Calu3 (cell line): ENCODE measurements around the gene KLHDC4. TPM values are rescaled to one million over a fixed set of nuclear protein-coding genes. Genes with fewer than 3 reads are reported as not detected.
A peak's percentile ranks its signal among the peaks of the same experiment; 100 is the strongest.

Experiments
- BruUV-seq: library from RNA; stranded (reverse); fragments of 400-500 nt; replicated peaks from 2 replicates; lab custom pipeline; 2021; lab: Mats Ljungman, UMichigan
- CTCF ChIA-PET: fragments of 300-600 bp; sonication (Branson Sonifier 250); formaldehyde crosslinking; loops from one replicate; lab custom pipeline; 2022; ENCODE audit warnings: antibody characterized with exemption; lab: Charles Lee
- DNase-seq: peaks from one replicate; pipeline ENCODE4 v3.0.0; 2022
- H3K27ac Mint-ChIP-seq: one replicate; pipeline ENCODE4 v1.8.0; 2022; ENCODE audit warnings: mixed read lengths; ENCODE audit not compliant: unreplicated experiment
- H3K27me3 Mint-ChIP-seq: one replicate; pipeline ENCODE4 v1.8.0; 2022; ENCODE audit warnings: mixed read lengths; ENCODE audit not compliant: unreplicated experiment
- H3K36me3 Mint-ChIP-seq: one replicate; pipeline ENCODE4 v1.8.0; 2022; ENCODE audit warnings: mild to moderate bottlenecking, moderate library complexity, mixed read lengths; ENCODE audit not compliant: insufficient read depth, unreplicated experiment
- H3K4me1 Mint-ChIP-seq: one replicate; pipeline ENCODE4 v1.8.0; 2022; ENCODE audit warnings: mild to moderate bottlenecking, low read depth, mixed read lengths; ENCODE audit not compliant: unreplicated experiment
- H3K4me3 Mint-ChIP-seq: one replicate; pipeline ENCODE4 v1.8.0; 2022; ENCODE audit warnings: mild to moderate bottlenecking, low read depth, moderate library complexity, mixed read lengths; ENCODE audit not compliant: unreplicated experiment
- H3K9me3 Mint-ChIP-seq: one replicate; pipeline ENCODE4 v1.8.0; 2022; ENCODE audit warnings: low read depth, mixed read lengths; ENCODE audit not compliant: unreplicated experiment
- CTCF ChIP-seq: fragments of 200-600 bp; IDR thresholded peaks from one replicate; pipeline ENCODE4 v1.8.0; 2022; ENCODE audit warnings: antibody characterized with exemption; ENCODE audit not compliant: unreplicated experiment
- intact Hi-C: fragments of 100-400 bp; cut with micrococcal nuclease; formaldehyde crosslinking; loops from one replicate; pipeline ENCODE4 v1.10.0; 2022; ENCODE audit not compliant: unreplicated experiment
- total RNA-seq: library from RNA; stranded (reverse); gene quantifications from 2 replicates; pipeline ENCODE4 v1.2.3, GENCODE V29; 2022

The KLHDC4 gene
- total RNA-seq, 1 experiment from 2014 or later = 106 TPM

GRCh38 chr16:87703835-87704375 is 61.9 kb downstream of the KLHDC4 start:
- H3K9me3 Mint-ChIP-seq = no peaks in the 10 kb centered on the region
- CTCF ChIA-PET = no interaction called here
- H3K27ac Mint-ChIP-seq = no peak overlapping the region
- intact Hi-C loops = no loop called here
- no peaks in the 10 kb centered on the region for H3K27me3 Mint-ChIP-seq
- BruUV-seq = no TSS peak
- no peaks in the 10 kb centered on the region for H3K4me1 Mint-ChIP-seq
- TF ChIP-seq CTCF = no peak
- H3K4me3 Mint-ChIP-seq = no peak overlapping the region
- H3K36me3 Mint-ChIP-seq = peaks cover 44% of the 10 kb centered on the region
- DNase-seq = no peak

GRCh38 chr16:87703071-87703470 is 62.7 kb downstream of the KLHDC4 start:
- Mint-ChIP-seq H3K27me3 (no peaks in the 10 kb centered on the region), H3K36me3 (peaks cover 42% of the 10 kb centered on the region), H3K27ac (no peak overlapping the region), H3K4me1 (no peaks in the 10 kb centered on the region), H3K4me3 (no peak overlapping the region), H3K9me3 (no peaks in the 10 kb centered on the region)
- CTCF ChIA-PET = no interaction called here
- intact Hi-C loops = no loop called here
- no peak for DNase-seq
- BruUV-seq = no TSS peak
- TF ChIP-seq CTCF = no peak

DNA sequence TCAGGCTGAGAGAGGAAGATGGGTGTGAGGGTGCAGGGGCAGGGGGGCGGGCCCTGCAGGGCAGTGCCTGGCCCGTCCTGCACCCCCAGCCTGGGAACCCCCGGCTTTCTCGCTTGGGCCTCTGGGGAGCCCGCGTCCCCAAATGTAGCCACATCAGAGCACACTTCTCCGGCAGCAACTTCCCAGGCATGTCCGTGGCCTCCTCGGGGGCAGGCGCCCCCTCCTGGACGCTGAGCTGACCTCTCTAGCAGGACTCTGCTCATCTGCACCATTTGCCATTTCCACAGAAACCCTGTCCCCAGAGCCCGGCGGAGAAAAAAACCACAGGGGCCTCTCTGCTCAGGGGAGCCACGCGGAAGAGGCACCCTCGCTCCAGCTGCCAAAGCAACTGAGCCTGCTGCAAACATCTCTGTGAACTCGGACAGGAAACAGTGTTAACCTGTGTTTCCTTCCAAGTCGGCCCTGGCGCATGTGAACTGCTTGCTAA is 63.4 kb downstream of the KLHDC4 start:
- H3K27ac Mint-ChIP-seq = no peak overlapping the region
- BruUV-seq = no TSS peak

GRCh38 chr16:87701505-87701921 is 64.3 kb downstream of the KLHDC4 start:
- CTCF ChIA-PET = no interaction called here
- H3K27me3 Mint-ChIP-seq = no peaks in the 10 kb centered on the region
- no peak overlapping the region for H3K4me3 Mint-ChIP-seq
- intact Hi-C loops = no loop called here
- no peak overlapping the region for H3K27ac Mint-ChIP-seq
- H3K9me3 Mint-ChIP-seq = no peaks in the 10 kb centered on the region
- H3K36me3 Mint-ChIP-seq = peaks cover 43% of the 10 kb centered on the region
- no TSS peak for BruUV-seq
- TF ChIP-seq CTCF = no peak
- H3K4me1 Mint-ChIP-seq = no peaks in the 10 kb centered on the region
- no peak for DNase-seq

More for the DNA sequence above, 63.4 kb downstream of the KLHDC4 start:
- DNase-seq = no peak
- peak; percentile 51 for TF ChIP-seq CTCF
- CTCF ChIA-PET = no interaction called here
- H3K36me3 Mint-ChIP-seq = peaks cover 43% of the 10 kb centered on the region
- no peaks in the 10 kb centered on the region for H3K9me3 Mint-ChIP-seq
- intact Hi-C loops = no loop called here
- H3K4me1 Mint-ChIP-seq = no peaks in the 10 kb centered on the region
- no peak overlapping the region for H3K4me3 Mint-ChIP-seq
- H3K27me3 Mint-ChIP-seq = no peaks in the 10 kb centered on the region
